ENCODE measurements around the gene H1-8. TPM values are rescaled to one million over a fixed set of nuclear protein-coding genes. Genes with fewer than 3 reads are reported as not detected.

The H1-8 gene
- total RNA-seq, 4 donors from 2014 or later, result not detected

DNA sequence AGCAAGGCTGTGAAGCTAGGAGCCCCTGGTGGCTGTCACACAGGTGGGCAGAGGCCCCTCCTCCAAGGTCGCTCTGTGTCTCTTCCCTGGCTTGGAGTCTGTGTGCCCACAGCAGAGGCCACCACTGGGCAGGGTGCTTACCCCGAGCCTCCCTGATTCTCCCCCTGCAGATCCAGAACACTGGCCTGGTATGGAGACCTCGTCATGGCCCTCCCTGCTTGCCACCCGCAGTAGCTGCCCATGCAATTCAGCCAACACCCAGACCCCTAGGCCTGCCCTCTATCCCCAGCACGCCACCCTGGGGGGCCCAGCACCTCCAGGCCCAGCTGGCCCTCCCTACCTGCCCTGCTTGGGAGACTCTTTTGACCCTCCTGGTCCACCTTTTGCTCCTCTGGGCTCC is 20.0 kb upstream of the H1-8 start:
- TF ChIP-seq, protein P1, sequence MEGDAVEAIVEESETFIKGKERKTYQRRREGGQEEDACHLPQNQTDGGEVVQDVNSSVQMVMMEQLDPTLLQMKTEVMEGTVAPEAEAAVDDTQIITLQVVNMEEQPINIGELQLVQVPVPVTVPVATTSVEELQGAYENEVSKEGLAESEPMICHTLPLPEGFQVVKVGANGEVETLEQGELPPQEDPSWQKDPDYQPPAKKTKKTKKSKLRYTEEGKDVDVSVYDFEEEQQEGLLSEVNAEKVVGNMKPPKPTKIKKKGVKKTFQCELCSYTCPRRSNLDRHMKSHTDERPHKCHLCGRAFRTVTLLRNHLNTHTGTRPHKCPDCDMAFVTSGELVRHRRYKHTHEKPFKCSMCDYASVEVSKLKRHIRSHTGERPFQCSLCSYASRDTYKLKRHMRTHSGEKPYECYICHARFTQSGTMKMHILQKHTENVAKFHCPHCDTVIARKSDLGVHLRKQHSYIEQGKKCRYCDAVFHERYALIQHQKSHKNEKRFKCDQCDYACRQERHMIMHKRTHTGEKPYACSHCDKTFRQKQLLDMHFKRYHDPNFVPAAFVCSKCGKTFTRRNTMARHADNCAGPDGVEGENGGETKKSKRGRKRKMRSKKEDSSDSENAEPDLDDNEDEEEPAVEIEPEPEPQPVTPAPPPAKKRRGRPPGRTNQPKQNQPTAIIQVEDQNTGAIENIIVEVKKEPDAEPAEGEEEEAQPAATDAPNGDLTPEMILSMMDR (IDR thresholded peaks at IDR 0.05), result no peak
- no peak for TF ChIP-seq POLR2A (IDR thresholded peaks at IDR 0.05)
- no peak for DNase-seq
- H3K4me3 ChIP-seq, result no peak overlapping the region
- H3K4me1 ChIP-seq, result peaks cover 0 to 4% (median 0%) of the 10 kb centered on the region in 4 donors
- H3K27ac ChIP-seq, result no peak overlapping the region
- no peaks in the 10 kb centered on the region for H3K36me3 ChIP-seq
- no peaks in the 10 kb centered on the region for H3K27me3 ChIP-seq
- no peaks in the 10 kb centered on the region for H3K9me3 ChIP-seq

DNA sequence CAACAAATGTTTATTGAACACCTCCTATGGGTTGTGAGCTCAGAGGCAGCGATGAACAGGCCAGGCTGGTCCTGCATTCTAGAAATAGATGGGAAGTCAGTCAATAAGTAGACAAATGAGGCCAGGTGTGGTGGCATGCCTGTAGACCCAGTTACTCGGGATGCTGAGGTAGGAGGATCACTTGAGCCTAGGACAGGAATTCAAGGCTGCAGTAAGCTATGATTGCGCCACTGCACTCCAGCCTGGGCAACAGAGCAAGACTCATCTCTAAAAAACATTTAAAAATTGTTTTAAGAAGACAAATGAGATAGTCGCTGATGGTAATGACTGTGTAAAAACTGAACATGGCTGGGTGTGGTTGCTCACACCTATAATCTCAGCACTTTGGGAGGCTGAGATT is 18.9 kb upstream of the H1-8 start:
- H3K4me3 ChIP-seq, result no peak overlapping the region
- H3K27me3 ChIP-seq, result no peaks in the 10 kb centered on the region
- H3K9me3 ChIP-seq, result no peaks in the 10 kb centered on the region
- no peaks in the 10 kb centered on the region for H3K36me3 ChIP-seq
- H3K4me1 ChIP-seq, result peaks cover 0 to 4% (median 0%) of the 10 kb centered on the region in 4 donors
- DNase-seq, result no peak
- TF ChIP-seq POLR2A (IDR thresholded peaks at IDR 0.05), result no peak
- TF ChIP-seq, protein P1 (IDR thresholded peaks at IDR 0.05), result no peak
- no peak overlapping the region for H3K27ac ChIP-seq

DNA sequence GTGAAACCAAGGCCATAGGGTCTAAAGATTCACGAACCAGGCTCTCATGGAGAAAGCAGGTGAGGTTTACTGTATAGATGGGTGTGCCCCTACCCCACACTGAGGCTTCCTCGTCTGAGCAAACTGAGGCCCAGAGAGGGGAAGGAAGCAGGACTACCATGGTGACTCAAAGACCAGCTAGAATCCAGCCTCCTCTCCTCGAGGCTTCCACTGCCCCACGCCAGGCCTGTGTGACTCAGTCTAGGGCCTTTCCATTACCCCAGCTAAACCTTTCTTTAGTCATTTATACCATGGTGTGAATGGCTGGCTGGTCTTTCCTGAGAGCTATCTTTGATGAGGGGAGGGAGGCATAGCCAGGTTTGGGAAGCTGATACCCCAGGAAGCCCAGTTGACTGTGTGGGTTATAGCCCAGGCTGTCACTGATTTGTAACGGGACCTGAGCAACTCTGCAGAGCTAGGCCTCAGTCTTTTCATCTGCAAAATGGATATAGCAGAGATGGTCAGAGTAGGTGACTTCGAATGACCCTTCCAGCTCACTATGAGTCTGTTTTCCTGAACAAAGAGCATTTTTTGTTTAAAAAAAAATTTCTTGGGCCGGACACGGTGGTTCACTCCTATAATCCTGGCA is 17.5 kb upstream of the H1-8 start:
- Histone ChIP-seq H3K27me3 (no peaks in the 10 kb centered on the region), H3K4me3 (no peak overlapping the region), H3K36me3 (no peaks in the 10 kb centered on the region), H3K9me3 (no peaks in the 10 kb centered on the region), H3K4me1 (peaks cover 0 to 4% (median 0%) of the 10 kb centered on the region in 4 donors), H3K27ac (peak overlapping the region in 1 of 4 donors; percentile 38)
- TF ChIP-seq, protein P1 (IDR thresholded peaks at IDR 0.05), result no peak
- TF ChIP-seq POLR2A (IDR thresholded peaks at IDR 0.05), result no peak
- no peak for DNase-seq

DNA sequence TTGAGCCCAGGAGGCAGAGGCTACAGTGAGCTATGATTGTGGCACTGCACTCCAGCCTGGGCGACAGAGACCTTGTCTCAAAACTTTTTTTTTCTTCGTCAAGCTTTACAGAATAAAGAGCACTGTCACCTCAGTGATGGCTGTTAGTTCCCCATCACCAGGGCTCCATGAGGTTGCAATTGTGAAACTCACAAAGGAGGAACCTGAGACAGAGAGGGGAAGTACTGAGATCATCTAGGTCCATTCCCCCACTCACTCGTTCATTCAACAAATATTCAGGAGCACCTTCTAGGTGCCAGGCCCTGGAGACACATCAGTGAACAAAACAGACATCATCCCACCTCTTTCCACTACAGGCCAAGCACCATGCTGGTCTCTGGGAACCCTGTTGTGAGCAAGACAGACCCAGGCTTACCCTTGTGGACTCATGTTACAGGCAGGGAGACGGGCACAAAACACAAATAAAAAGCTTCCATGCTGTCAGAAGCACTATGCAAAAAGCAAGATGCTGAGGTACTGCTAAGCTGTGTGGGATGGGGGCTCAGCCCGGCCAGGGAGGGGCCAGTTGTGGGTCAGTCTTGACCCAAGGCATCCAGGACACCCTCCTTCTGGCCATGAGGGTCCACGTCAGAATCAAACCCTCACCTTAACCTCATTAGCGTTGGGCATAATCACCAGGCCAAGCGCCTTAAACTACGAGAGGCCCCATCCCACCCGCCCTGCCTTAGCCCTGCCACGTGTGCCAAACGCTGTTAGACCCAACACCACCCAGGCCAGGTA is 16.7 kb upstream of the H1-8 start:
- H3K4me3 ChIP-seq, result no peak overlapping the region
- H3K36me3 ChIP-seq, result no peaks in the 10 kb centered on the region
- no peaks in the 10 kb centered on the region for H3K9me3 ChIP-seq
- peak in 2 of 3 donors; percentile 40 to 55 for DNase-seq
- H3K27ac ChIP-seq, result peak overlapping the region in 1 of 4 donors; percentile 38
- TF ChIP-seq, protein P1 (IDR thresholded peaks at IDR 0.05), result no peak
- TF ChIP-seq POLR2A (IDR thresholded peaks at IDR 0.05), result no peak
- H3K27me3 ChIP-seq, result no peaks in the 10 kb centered on the region
- H3K4me1 ChIP-seq, result peaks cover 0 to 4% (median 0%) of the 10 kb centered on the region in 4 donors

DNA sequence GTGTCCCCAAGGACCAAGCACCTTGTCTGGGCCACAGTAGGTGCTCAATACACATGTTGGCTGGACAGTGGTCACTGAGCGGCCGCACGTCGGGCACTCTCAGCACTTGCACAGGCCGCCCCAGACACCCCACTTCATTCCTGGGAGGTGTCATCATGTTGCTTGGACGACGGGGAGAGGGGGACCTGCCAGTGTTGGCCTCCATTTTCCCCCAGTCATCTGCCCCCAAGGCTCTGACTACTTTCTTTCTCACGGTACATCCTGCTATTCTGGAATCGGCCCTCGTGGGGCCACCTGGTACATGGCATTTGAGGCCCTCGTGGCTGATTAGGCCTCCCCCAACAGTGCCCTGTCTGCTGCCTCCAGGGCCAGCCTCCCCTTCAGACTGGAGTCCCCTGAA is 15.7 kb upstream of the H1-8 start:
- TF ChIP-seq POLR2A (IDR thresholded peaks at IDR 0.05), result no peak
- TF ChIP-seq, protein P1 (IDR thresholded peaks at IDR 0.05), result no peak
- Histone ChIP-seq H3K4me3 (no peak overlapping the region), H3K36me3 (no peaks in the 10 kb centered on the region), H3K27me3 (no peaks in the 10 kb centered on the region), H3K4me1 (peaks cover 0 to 4% (median 0%) of the 10 kb centered on the region in 4 donors), H3K27ac (no peak overlapping the region), H3K9me3 (no peaks in the 10 kb centered on the region)
- no peak for DNase-seq
